Lung (tissue), 12 donors: ENCODE measurements around the gene MCU. TPM values are rescaled to one million over a fixed set of nuclear protein-coding genes. Genes with fewer than 3 reads are reported as not detected.

Experiments
- ATAC-seq: fragments of 200-7000 bp; cut with Tn5 transposase; one replicate; pipeline ENCODE4 v1.9.1; 2020; ENCODE audit warnings: moderate number of reproducible peaks; ENCODE audit not compliant: insufficient read depth, low FRiP score
- DNase-seq, 3 donors: peaks; one replicate each; pipeline ENCODE4 v3.0.0-alpha.2; 2013 to 2017
- H3K27ac ChIP-seq, 2 donors: one replicate each; pipeline ENCODE4 v1.5.1; 2013; ENCODE audit warnings: mild to moderate bottlenecking in 2 of 2, moderate library complexity in 2 of 2, control low read depth in 1 of 2, inconsistent platforms in 1 of 2, low read depth in 1 of 2, low read length in 1 of 2
- H3K27me3 ChIP-seq, 3 donors: one replicate each; pipeline ENCODE4 v1.5.1; 2013; ENCODE audit warnings: low read length in 2 of 3; ENCODE audit not compliant: control insufficient read depth in 3 of 3, insufficient read depth in 3 of 3
- H3K36me3 ChIP-seq, 4 donors: one replicate each; pipeline ENCODE4 v1.5.1; 2013; ENCODE audit warnings: low read length in 4 of 4, mild to moderate bottlenecking in 1 of 4, moderate library complexity in 1 of 4; ENCODE audit not compliant: control insufficient read depth in 4 of 4, insufficient read depth in 4 of 4
- H3K4me1 ChIP-seq, 5 donors: one replicate each; pipeline ENCODE4 v1.5.1; 2013; ENCODE audit warnings: low read length in 5 of 5, mild to moderate bottlenecking in 2 of 5, moderate library complexity in 1 of 5; ENCODE audit not compliant: control insufficient read depth in 5 of 5, insufficient read depth in 5 of 5
- H3K4me3 ChIP-seq: one replicate; pipeline ENCODE4 v1.5.1; 2013; ENCODE audit warnings: mild to moderate bottlenecking, control low read depth, moderate library complexity
- H3K9ac ChIP-seq, 2 donors: one replicate each; pipeline ENCODE4 v1.5.1; 2013; ENCODE audit warnings: low read length in 2 of 2, control low read depth in 1 of 2; ENCODE audit not compliant: insufficient read depth in 1 of 2
- H3K9me3 ChIP-seq, 4 donors: one replicate each; pipeline ENCODE4 v1.5.1; 2013; ENCODE audit warnings: low read length in 3 of 4, mild to moderate bottlenecking in 1 of 4, moderate library complexity in 1 of 4; ENCODE audit not compliant: control insufficient read depth in 4 of 4, insufficient read depth in 3 of 4
- WGBS, 2 donors: extraction: QIAGEN DNeasy Blood & Tissue Kit; methylation state at CpG; one replicate each; pipeline ENCODE4 v1.1.7; 2013; 5-methylcytosine and 5-hydroxymethylcytosine counted together
- polyA plus RNA-seq, 2 donors: library from polyadenylated mRNA; stranded (reverse); fragments of 200-250 nt; gene quantifications; one replicate each; pipeline ENCODE4 v1.2.1, GENCODE V29; 2013
- total RNA-seq, 2 donors: library from RNA; depleted of rRNA in 1 of 2; stranded (reverse); fragments of >200 nt in 1 of 2; gene quantifications; one replicate each; pipeline ENCODE4 v1.2.1, GENCODE V29; 2014 to 2021
- TF ChIP-seq, protein P1 (sequence below): IDR thresholded peaks from 2 replicates; pipeline ENCODE4 v1.5.1; 2012; ENCODE audit warnings: mild to moderate bottlenecking; ENCODE audit errors: control extremely low read depth, extremely low read depth
- donor health status: control.
- donor health status: control.
- donor health status: Bipolar disorder and iron deficiency.
- donor health status: healthy.
- donor health status: DM: yes; HTN: yes; CAD: no.

Gene MCU
- total and polyA plus RNA-seq, 4 donors: 23.1 to 70.7 (median 29.0) TPM

- Histone ChIP-seq H3K9ac (no peak overlapping the region), H3K4me1 (peaks cover 2 to 19% (median 7%) of the 10 kb centered on the region in 5 donors), H3K9me3 (no peaks in the 10 kb centered on the region), H3K27ac (no peak overlapping the region), H3K36me3 (no peaks in the 10 kb centered on the region), H3K27me3 (no peaks in the 10 kb centered on the region), H3K4me3 (no peak overlapping the region)
- 90 to 96% methylated on average over 3 of the region's 3 CpGs for WGBS, 2 donors
- DNase-seq: no peak
- TF ChIP-seq, protein P1, sequence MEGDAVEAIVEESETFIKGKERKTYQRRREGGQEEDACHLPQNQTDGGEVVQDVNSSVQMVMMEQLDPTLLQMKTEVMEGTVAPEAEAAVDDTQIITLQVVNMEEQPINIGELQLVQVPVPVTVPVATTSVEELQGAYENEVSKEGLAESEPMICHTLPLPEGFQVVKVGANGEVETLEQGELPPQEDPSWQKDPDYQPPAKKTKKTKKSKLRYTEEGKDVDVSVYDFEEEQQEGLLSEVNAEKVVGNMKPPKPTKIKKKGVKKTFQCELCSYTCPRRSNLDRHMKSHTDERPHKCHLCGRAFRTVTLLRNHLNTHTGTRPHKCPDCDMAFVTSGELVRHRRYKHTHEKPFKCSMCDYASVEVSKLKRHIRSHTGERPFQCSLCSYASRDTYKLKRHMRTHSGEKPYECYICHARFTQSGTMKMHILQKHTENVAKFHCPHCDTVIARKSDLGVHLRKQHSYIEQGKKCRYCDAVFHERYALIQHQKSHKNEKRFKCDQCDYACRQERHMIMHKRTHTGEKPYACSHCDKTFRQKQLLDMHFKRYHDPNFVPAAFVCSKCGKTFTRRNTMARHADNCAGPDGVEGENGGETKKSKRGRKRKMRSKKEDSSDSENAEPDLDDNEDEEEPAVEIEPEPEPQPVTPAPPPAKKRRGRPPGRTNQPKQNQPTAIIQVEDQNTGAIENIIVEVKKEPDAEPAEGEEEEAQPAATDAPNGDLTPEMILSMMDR: no peak
- ATAC-seq: no peak
Measured at GRCh38 chr10:72742092-72742491, 50.1 kb downstream of the MCU start.

- H3K9me3 ChIP-seq: no peaks in the 10 kb centered on the region
- no peak overlapping the region for H3K9ac ChIP-seq
- no peaks in the 10 kb centered on the region for H3K27me3 ChIP-seq
- H3K4me1 ChIP-seq: peaks cover 2 to 17% (median 5%) of the 10 kb centered on the region in 5 donors
- 95 to 97% methylated on average over 5 of the region's 5 CpGs for WGBS, 2 donors
- no peaks in the 10 kb centered on the region for H3K36me3 ChIP-seq
- no peak overlapping the region for H3K4me3 ChIP-seq
- no peak for DNase-seq
- no peak overlapping the region for H3K27ac ChIP-seq
- TF ChIP-seq, protein P1: no peak
- no peak for ATAC-seq
Measured at GRCh38 chr10:72742797-72743196, 50.9 kb downstream of the MCU start.

- ATAC-seq: no peak
- no peaks in the 10 kb centered on the region for H3K27me3 ChIP-seq
- DNase-seq: no peak
- no peak overlapping the region for H3K27ac ChIP-seq
- WGBS, 2 donors: 82% methylated on average over 3 of the region's 3 CpGs
- TF ChIP-seq, protein P1: no peak
- no peak overlapping the region for H3K9ac ChIP-seq
- no peaks in the 10 kb centered on the region for H3K9me3 ChIP-seq
- peaks cover 0 to 5% (median under 1%) of the 10 kb centered on the region in 5 donors for H3K4me1 ChIP-seq
- H3K4me3 ChIP-seq: no peak overlapping the region
- H3K36me3 ChIP-seq: no peaks in the 10 kb centered on the region
Measured at GRCh38 chr10:72744566-72744965, 52.6 kb downstream of the MCU start.
